ENCODE data around the gene CASP1.
"Not testable (repeated sequence)": the region's sequence is repeated elsewhere in the genome, so short reads cannot be mapped to it uniquely, and the experiment has no call there.

The CASP1 gene

DNA sequence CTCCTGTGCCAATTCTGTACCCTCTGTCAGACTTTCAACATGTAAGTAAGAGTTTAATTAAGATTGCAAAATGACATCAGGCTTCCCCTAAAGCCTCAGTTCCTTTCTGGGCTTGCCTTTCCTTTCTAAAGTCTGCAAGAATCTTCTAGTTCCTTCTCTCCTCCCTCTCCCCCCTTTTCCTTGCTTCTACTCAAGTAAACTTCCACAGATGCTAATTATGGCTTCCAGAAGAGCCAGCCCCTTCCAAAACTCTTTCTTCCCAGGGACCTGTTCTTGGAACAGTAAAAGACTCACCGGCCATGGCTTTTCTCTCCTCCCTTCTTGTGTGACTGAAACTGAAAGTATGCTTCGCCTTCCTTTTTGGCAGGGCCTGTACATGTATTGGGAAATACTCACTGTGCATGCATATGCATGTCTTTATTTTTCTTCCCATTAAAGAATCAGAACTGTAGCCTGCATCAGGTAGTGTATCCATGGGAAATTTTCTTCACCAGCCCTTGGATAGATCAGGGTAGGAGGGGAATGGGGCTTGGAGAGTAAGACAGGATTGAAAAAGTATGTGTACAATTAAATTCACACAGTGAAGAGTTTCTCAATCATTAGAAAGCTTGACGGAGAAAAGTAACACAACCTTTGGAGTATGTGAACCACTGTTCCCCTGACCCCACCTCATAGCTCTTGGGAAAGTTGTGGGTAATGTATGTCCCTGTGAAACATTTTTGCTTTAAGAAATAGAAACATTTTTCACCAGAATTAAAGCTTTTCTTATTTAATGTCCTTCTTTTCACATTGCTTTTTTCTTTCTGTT lies at the start of gene CASP1:
TSS of gene CASP1 (minus strand) at position 332 of the 808 bp plus-strand sequence. CDS start at position 301, 31 bp downstream.
- no peak for DNase-seq (ENCODE audit: low read depth, low spot score)

- no peak for DNase-seq (ENCODE audit: low read depth, low spot score)
Observed at GRCh38 chr11:105081412-105082150, 46.6 kb upstream of the CASP1 start.

- DNase-seq (ENCODE audit: low read depth, low spot score), result not testable (repeated sequence)
Observed at GRCh38 chr11:105080171-105080906, 45.4 kb upstream of the CASP1 start.

GRCh38 chr11:105078283-105078682 lies 43.3 kb upstream of the CASP1 start:
- DNase-seq (ENCODE audit: low read depth, low spot score), result no peak

DNA sequence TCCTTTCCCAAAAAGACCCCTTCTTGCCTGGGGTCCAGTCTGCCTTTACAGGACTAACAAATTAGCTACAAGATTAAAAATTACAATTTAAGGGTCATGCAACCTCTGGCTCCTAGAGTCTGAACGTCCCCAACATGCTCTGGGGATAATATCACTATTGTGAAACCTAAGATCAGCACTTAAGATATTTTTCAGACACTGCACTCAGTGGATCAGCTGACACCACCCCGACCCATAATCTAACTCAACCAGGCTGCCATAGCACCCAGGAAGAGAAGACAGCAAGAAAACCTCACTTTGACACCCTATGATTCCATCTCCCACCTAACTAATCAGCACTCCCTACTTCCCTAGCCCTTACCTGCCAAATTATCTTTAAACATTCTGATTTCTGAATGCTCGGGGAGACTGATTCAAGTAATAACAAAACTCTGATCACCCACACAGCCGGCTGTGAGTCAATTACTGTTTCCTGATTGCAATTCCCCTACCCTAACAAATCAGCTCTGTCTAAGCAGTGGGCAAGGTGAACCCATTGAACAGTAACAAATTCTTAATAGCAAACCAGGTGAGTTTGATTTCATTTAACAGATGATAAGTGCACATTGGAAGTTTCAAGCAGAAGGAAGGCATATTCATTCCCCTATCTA lies 42.3 kb upstream of the CASP1 start:
- not testable (repeated sequence) for DNase-seq (ENCODE audit: low read depth, low spot score)

GRCh38 chr11:105074166-105074530 lies 39.2 kb upstream of the CASP1 start:
- no peak for DNase-seq (ENCODE audit: low read depth, low spot score)

- no peak for DNase-seq (ENCODE audit: low read depth, low spot score)
Observed at GRCh38 chr11:105073456-105074165, 38.7 kb upstream of the CASP1 start.

GRCh38 chr11:105072080-105072479 lies 37.1 kb upstream of the CASP1 start:
- DNase-seq (ENCODE audit: low read depth, low spot score), result not testable (repeated sequence)

DNA sequence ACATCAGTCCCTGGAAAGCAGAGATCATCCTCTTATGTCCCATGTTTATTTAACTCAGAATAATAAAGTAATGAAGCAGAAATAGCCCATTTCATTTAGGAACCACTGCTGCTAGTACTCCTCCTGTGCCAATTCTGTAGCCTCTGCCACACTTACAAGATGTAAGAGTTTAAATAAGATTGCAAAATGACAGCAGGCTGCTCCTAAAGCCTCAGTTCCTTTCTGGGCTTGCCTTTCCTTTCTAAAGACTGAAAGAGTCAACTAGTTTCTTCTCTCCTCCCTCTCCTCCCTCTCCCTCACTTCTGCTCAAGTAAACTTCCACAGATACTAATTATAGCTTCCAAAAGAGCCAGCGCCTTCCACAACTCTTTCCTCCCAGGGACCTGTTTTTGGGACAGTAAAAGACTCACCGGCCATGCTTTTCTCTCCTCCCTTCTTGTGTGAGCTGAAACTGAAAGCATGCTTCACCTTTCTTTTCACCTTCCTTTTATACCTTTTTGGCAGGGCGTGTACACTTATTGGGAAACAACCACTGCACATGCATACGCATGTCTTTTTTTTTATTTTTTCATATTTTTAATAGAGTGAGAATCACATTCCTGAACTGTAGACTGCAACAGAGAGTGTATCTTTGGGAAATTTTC lies 36.3 kb upstream of the CASP1 start:
- peak; percentile 2 for DNase-seq (ENCODE audit: low read depth, low spot score)

DNA sequence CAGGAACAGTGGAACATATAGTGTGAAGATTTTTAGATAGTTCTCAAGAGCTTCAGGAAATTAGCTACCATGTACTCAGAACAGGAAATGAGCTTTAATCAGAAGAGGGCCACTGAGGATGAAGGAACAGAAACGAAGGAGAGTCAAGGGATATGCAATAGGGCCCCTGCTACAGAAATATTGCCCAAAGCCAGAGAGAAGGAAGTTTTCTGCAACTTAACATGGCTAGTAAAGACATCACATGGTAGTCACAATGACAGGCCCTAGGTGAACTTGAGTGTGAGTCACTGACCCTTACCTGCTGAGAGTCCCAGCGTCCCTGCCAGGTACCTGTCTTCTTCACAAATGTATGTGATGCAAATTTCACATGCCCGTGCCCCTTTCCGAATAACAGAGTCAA lies 35.4 kb upstream of the CASP1 start:
- DNase-seq (ENCODE audit: low read depth, low spot score), result no peak

DNA sequence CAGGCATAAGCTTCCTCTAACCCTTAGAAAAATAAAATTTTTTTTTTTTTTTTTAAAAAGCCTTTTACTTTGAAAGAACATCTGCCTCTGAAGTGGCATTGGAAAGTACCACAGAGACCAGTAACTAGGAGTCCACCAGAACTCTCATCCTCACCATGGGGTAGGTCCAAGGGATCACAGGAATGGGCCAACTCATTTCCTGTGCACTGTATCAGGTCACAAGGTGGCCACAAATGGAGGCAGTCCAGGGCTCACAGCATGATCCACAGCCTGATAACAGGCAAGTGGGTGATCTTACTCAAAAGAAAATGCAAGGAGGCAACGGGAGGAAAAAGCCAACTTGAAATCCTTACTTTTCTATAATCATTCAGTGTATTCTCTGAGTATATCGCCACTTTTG lies 34.8 kb upstream of the CASP1 start:
- DNase-seq (ENCODE audit: low read depth, low spot score), result not testable (repeated sequence)

GRCh38 chr11:105063245-105063941 lies 28.4 kb upstream of the CASP1 start:
- not testable (repeated sequence) for DNase-seq (ENCODE audit: low read depth, low spot score)

DNA sequence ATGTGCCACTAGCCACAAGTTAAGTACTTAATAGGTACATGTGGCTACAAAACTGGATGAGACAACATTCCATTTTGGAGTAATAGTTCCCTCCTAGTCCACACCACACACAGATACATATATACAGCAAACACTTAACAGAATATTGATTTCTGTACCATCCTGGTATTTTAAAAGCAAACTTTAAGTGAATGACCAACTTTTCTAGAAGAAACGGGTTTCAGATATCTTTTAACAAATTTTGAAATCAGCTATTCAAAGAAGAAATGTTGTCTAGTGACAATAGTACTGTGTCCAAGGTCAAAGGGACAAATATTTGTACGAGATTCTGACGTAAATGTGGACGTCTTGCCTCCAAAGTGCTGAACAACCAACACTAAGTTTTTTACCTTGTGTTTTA lies 22.5 kb upstream of the CASP1 start:
- no peak for DNase-seq (ENCODE audit: low read depth, low spot score)

DNA sequence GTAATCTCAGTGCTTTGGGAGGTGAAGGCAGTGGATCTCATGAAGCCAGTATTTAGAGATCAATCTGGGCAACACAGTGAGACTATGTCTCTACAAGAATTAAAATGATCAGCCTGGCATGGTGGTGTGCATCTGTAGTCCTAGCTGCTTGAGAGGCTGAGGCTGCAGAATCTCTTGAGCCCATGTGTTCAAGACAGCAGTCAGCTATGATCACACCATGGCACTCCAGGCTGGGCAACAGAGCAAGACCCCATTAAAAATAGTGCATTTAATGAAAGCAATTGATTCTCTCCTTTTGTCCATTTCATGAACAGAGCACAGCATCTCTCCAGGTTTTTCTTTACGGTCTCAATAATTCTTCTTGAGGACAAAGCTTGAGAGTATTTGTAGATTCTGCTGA lies 21.5 kb upstream of the CASP1 start:
- no peak for DNase-seq (ENCODE audit: low read depth, low spot score)

- no peak for DNase-seq (ENCODE audit: low read depth, low spot score)
Observed at GRCh38 chr11:105054723-105055493, 20.0 kb upstream of the CASP1 start.

- no peak for DNase-seq (ENCODE audit: low read depth, low spot score)
Observed at GRCh38 chr11:105052487-105052886, 17.5 kb upstream of the CASP1 start.

- no peak for DNase-seq (ENCODE audit: low read depth, low spot score)
Observed at GRCh38 chr11:105051559-105051958, 16.6 kb upstream of the CASP1 start.

GRCh38 chr11:105049481-105049880 lies 14.5 kb upstream of the CASP1 start:
- DNase-seq (ENCODE audit: low read depth, low spot score), result no peak

DNA sequence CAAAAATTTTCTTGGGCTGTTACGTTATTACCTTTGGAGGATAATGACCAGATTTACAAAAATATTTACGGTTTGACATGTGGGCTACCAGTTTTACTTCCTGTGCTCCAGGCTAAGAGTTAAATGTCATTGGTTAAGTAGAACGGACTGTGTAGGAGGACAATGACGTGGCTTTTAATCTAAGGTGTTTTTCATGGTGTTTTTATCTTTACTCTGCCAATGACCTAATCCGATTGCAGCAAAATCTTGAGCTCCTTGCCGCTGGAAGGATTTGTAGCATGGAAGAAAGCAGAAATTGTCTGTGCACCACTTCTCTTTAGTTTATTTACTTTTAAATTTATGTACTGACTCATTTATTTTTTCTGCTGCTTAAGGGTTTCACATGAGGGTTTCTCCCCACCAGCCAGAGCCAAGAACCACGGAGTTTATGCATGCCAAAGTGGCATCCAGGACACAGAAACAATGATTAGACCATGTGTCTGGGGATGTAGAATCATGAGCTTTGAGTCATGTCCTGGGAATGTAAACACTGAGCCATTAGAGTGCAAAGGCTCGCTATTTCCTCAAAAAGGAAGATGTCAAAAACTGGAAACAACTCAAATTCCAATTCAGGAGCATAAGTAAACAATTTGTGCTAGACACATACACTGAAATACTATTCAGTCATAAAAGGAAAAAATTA lies 12.1 kb upstream of the CASP1 start:
- no peak for DNase-seq (ENCODE audit: low read depth, low spot score)

Measured in activated CD4-positive, CD25-positive, alpha-beta regulatory T cell treated with anti-CD3 and anti-CD28 coated beads, Interleukin-2, amount 50 U/mL, for 16 hours (primary cell).